PC-3 (cell line): ENCODE results near the gene PIGT. TPM values are rescaled to one million over a fixed set of nuclear protein-coding genes. Genes with fewer than 3 reads are reported as not detected.
A peak's percentile ranks its signal among the peaks of the same experiment; 100 is the strongest.

ENCODE experiments used
- ATAC-seq: fragments of 200-7000 bp; cut with Tn5 transposase; 2 replicates; pipeline ENCODE4 v1.9.1; 2020; ENCODE audit warnings: mild to moderate bottlenecking, moderate library complexity
- BruUV-seq: library from RNA; stranded (reverse); fragments of 400-500 nt; replicated peaks from 2 replicates; lab custom pipeline; 2021; lab: Mats Ljungman, UMichigan
- CTCF ChIA-PET: fragments of 300-600 bp; sonication (Branson Sonifier 250); formaldehyde crosslinking; loops from one replicate; lab custom pipeline; 2022; ENCODE audit warnings: antibody characterized with exemption; lab: Charles Lee
- POLR2A ChIA-PET: fragments of 300-600 bp; sonication (Branson Sonifier 250); formaldehyde crosslinking; loops from one replicate; lab custom pipeline; 2022; ENCODE audit warnings: antibody characterized with exemption; ENCODE audit not compliant: unreplicated experiment; lab: Charles Lee
- DNase-seq: peaks from one replicate; pipeline ENCODE4 v3.0.0-alpha.2; 2015
- H2AFZ ChIP-seq: fragments of 300-600 bp; sonication (generic); 2 replicates; pipeline ENCODE4 v1.6.0; 2016; ENCODE audit warnings: antibody characterized with exemption, low read length
- H3F3A ChIP-seq: fragments of 300-600 bp; sonication (generic); one replicate; pipeline ENCODE4 v1.6.0; 2017; ENCODE audit warnings: antibody characterized with exemption, low read length, control low read depth, mild to moderate bottlenecking; ENCODE audit not compliant: unreplicated experiment
- H3K27ac ChIP-seq: fragments of 300-600 bp; sonication (generic); 2 replicates; pipeline ENCODE4 v1.5.1; 2016; ENCODE audit warnings: mild to moderate bottlenecking, low read length
- H3K27me3 ChIP-seq: fragments of 300-600 bp; sonication (generic); 2 replicates; pipeline ENCODE4 v1.6.1; 2016; ENCODE audit warnings: low read length, mixed read lengths
- H3K36me3 ChIP-seq: fragments of 300-600 bp; sonication (generic); 2 replicates; pipeline ENCODE4 v1.6.1; 2016; ENCODE audit warnings: low read depth, mixed run types, low read length, mixed read lengths
- H3K4me1 ChIP-seq: fragments of 300-600 bp; sonication (generic); 2 replicates; pipeline ENCODE4 v1.5.1; 2016; ENCODE audit warnings: low read length; ENCODE audit not compliant: insufficient read depth
- H3K4me2 ChIP-seq: fragments of 300-600 bp; sonication (generic); 2 replicates; pipeline ENCODE4 v1.6.0; 2016; ENCODE audit warnings: low read length
- H3K4me3 ChIP-seq: fragments of 300-600 bp; sonication (generic); 2 replicates; pipeline ENCODE4 v1.5.1; 2016; ENCODE audit warnings: mild to moderate bottlenecking, low read length, mixed read lengths
- H3K79me2 ChIP-seq: fragments of 300-600 bp; sonication (generic); 2 replicates; pipeline ENCODE4 v1.6.1; 2017; ENCODE audit warnings: low read length, mixed read lengths
- H3K9ac ChIP-seq: fragments of 300-600 bp; sonication (generic); 2 replicates; pipeline ENCODE4 v1.6.0; 2016; ENCODE audit warnings: mild to moderate bottlenecking, low read length
- H3K9me2 ChIP-seq: fragments of 300-600 bp; sonication (generic); replicated peaks from 2 replicates; pipeline ENCODE4 v1.6.1; 2016; ENCODE audit warnings: mixed run types, low read length, mixed read lengths
- H3K9me3 ChIP-seq: fragments of 300-600 bp; sonication (generic); 2 replicates; pipeline ENCODE4 v1.6.1; 2016; ENCODE audit warnings: low read length, mixed read lengths
- H4K20me1 ChIP-seq: fragments of 300-600 bp; sonication (generic); 2 replicates; pipeline ENCODE4 v1.6.1; 2016; ENCODE audit warnings: low read length, mixed read lengths
- EZH2 ChIP-seq: fragments of 300-600 bp; sonication (generic); IDR thresholded peaks from one replicate; pipeline ENCODE4 v1.6.1; 2017; ENCODE audit warnings: antibody characterized with exemption, mild to moderate bottlenecking, low read length; ENCODE audit not compliant: unreplicated experiment
- EZH2phosphoT487 ChIP-seq: fragments of 300-600 bp; sonication (generic); IDR thresholded peaks from 2 replicates; pipeline ENCODE4 v1.6.1; 2018; ENCODE audit warnings: mild to moderate bottlenecking, antibody characterized with exemption, low read length, borderline replicate concordance
- intact Hi-C: fragments of 100-400 bp; cut with micrococcal nuclease; formaldehyde crosslinking; loops from 2 replicates; pipeline ENCODE4 v1.9.0; 2023
- total RNA-seq: library from RNA; depleted of rRNA; stranded (reverse); fragments of >200 nt; gene quantifications from 2 replicates; pipeline ENCODE4 v1.2.3, GENCODE V29; 2014
- TF ChIP-seq, protein P1 (sequence below): fragments of 300-600 bp; sonication (generic); conservative IDR thresholded peaks from 2 replicates; pipeline ENCODE4 v1.5.1; 2017; ENCODE audit warnings: antibody characterized with exemption, low read depth, mild to moderate bottlenecking, low read length

Gene PIGT
- total RNA-seq, 1 experiment from 2014 or later, result 129 TPM

DNA sequence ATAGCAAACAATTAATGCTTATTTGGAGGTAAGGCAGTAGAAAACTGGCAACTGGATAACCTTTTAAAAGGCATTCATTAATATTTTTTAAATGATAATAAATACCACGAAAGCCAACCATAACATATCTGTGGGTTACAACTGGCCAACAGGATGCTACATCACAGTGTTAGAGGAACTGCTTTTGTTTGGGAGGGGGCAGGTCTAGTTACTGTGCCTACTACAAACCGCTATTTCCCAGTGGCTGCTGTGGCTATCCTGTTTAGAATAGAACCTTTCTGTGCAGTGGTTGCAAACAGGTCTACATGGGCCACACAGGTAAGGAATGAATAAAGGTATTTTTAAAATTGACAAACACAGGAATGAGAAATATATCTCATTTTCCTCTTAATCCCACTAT, 976 bp downstream of the PIGT start:
- Histone ChIP-seq H3K9me3 (no peaks in the 10 kb centered on the region), H3K27ac (0 out of 2 replicates have a peak overlapping the region, but pooled peaks have one; percentile 59), H3F3A (peaks cover 3% of the 10 kb centered on the region), H3K9ac (peak overlapping the region; percentile 88), H3K9me2 (no peaks in the 10 kb centered on the region), H2AFZ (no peak overlapping the region), H3K27me3 (no peaks in the 10 kb centered on the region), H3K36me3 (peaks cover 20% of the 10 kb centered on the region), H4K20me1 (no peaks in the 10 kb centered on the region), H3K4me3 (peak overlapping the region; percentile 85), H3K4me2 (peak overlapping the region; percentile 96), H3K4me1 (peaks cover 44% of the 10 kb centered on the region), H3K79me2 (peaks cover 44% of the 10 kb centered on the region)
- ChIA-PET POLR2A (no interaction called here), CTCF (no interaction called here)
- no peak for ATAC-seq
- DNase-seq, result no peak
- intact Hi-C loops, result loop anchor here (10.0 kb wide), 1 partner anchor 518 kb away; the partner anchor contains the start of gene PCIF1
- no peak for TF ChIP-seq EZH2
- TF ChIP-seq, protein P1, sequence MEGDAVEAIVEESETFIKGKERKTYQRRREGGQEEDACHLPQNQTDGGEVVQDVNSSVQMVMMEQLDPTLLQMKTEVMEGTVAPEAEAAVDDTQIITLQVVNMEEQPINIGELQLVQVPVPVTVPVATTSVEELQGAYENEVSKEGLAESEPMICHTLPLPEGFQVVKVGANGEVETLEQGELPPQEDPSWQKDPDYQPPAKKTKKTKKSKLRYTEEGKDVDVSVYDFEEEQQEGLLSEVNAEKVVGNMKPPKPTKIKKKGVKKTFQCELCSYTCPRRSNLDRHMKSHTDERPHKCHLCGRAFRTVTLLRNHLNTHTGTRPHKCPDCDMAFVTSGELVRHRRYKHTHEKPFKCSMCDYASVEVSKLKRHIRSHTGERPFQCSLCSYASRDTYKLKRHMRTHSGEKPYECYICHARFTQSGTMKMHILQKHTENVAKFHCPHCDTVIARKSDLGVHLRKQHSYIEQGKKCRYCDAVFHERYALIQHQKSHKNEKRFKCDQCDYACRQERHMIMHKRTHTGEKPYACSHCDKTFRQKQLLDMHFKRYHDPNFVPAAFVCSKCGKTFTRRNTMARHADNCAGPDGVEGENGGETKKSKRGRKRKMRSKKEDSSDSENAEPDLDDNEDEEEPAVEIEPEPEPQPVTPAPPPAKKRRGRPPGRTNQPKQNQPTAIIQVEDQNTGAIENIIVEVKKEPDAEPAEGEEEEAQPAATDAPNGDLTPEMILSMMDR, result no peak
- no peak for TF ChIP-seq EZH2phosphoT487
- TSS peak; percentile 40 for BruUV-seq

DNA sequence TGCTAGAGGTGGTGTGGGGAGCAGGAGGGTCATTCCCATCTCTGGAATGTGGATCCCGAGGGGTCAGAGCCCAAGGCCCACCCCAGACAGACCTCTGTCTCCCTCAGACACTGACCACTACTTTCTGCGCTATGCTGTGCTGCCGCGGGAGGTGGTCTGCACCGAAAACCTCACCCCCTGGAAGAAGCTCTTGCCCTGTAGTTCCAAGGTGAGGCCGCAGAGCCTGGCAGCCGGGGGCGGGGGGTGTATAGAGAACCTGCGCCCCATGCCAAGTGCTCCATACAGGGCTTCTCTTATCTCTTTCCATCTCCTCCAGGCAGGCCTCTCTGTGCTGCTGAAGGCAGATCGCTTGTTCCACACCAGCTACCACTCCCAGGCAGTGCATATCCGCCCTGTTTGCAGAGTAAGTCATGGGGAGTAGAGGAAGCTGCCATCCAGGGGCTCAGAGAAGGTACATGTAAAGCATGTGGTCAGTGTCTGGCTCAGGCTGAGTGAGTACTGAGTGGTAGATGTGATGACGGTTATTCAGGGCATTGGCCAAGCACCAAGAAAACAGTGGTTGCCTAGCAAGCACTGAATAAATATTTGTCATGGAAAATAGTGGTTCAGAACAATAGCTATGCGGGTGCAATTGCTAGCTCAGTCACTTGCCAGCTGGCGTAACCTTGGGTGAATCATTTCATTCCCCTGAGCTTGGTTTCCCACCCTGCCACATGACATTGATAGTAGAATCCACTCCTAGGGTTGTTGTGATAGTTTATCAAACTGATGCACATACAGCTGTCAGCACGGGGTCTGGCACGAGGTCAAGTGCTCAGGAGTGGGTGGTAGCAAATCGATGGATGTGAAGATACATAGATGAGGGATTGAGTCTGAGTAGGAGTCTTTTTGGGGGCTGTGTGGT, 3.5 kb downstream of the PIGT start:
- peak; percentile 95 for ATAC-seq
- H3K36me3 ChIP-seq, result peaks cover 39% of the 10 kb centered on the region

More for the DNA sequence above, 3.5 kb downstream of the PIGT start:
- POLR2A ChIA-PET, result interaction anchor here (0.5 to 1.3 kb wide), 8 partner anchors 45 to 552 kb away, joined by 3 to 10 read pairs (median 4); partner anchors contain the start of gene SYS1
- peak overlapping the region; percentile 97 for H3K27ac ChIP-seq
- peaks cover 44% of the 10 kb centered on the region for H3K4me1 ChIP-seq
- intact Hi-C loops, result loop anchor here (1.0 to 10.0 kb wide), 4 partner anchors 17 to 515 kb away; partner anchors contain the start of genes PCIF1 and SYS1
- H3K27me3 ChIP-seq, result no peaks in the 10 kb centered on the region
- H3K9me2 ChIP-seq, result no peaks in the 10 kb centered on the region
- H3K9ac ChIP-seq, result peak overlapping the region; percentile 82
- H3K4me3 ChIP-seq, result peak overlapping the region; percentile 31
- H3K9me3 ChIP-seq, result no peaks in the 10 kb centered on the region
- H2AFZ ChIP-seq, result no peak overlapping the region
- no peaks in the 10 kb centered on the region for H4K20me1 ChIP-seq
- no peak for TF ChIP-seq EZH2phosphoT487
- TF ChIP-seq, protein P1, result no peak
- no peak for TF ChIP-seq EZH2
- CTCF ChIA-PET, result interaction anchor here (0.5 to 1.9 kb wide), 13 partner anchors 8 to 280 kb away, joined by 3 to 24 read pairs (median 5); partner anchors contain the start of gene SYS1
- H3K79me2 ChIP-seq, result peaks cover 44% of the 10 kb centered on the region
- DNase-seq, result peak; percentile 100
- no TSS peak for BruUV-seq
- H3K4me2 ChIP-seq, result peak overlapping the region; percentile 96
- peaks cover 3% of the 10 kb centered on the region for H3F3A ChIP-seq
